ENCODE data around the gene ANKRD13C.

- TF ChIP-seq, protein P1, sequence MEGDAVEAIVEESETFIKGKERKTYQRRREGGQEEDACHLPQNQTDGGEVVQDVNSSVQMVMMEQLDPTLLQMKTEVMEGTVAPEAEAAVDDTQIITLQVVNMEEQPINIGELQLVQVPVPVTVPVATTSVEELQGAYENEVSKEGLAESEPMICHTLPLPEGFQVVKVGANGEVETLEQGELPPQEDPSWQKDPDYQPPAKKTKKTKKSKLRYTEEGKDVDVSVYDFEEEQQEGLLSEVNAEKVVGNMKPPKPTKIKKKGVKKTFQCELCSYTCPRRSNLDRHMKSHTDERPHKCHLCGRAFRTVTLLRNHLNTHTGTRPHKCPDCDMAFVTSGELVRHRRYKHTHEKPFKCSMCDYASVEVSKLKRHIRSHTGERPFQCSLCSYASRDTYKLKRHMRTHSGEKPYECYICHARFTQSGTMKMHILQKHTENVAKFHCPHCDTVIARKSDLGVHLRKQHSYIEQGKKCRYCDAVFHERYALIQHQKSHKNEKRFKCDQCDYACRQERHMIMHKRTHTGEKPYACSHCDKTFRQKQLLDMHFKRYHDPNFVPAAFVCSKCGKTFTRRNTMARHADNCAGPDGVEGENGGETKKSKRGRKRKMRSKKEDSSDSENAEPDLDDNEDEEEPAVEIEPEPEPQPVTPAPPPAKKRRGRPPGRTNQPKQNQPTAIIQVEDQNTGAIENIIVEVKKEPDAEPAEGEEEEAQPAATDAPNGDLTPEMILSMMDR (IDR thresholded peaks at IDR 0.05): no peak
- TF ChIP-seq POLR2A (IDR thresholded peaks at IDR 0.05): no peak
Observed at GRCh38 chr1:70293186-70293843, 61.2 kb downstream of the ANKRD13C start.
